D721Med (cell line): ENCODE measurements around the gene C1R.
"Not testable (repeated sequence)": the region's sequence is repeated elsewhere in the genome, so short reads cannot be mapped to it uniquely, and the experiment has no call there.

ENCODE experiments used
- DNase-seq: peaks from one replicate; pipeline ENCODE4 v3.0.0; 2011; ENCODE audit warnings: low spot score; ENCODE audit not compliant: insufficient read length
- FAIRE-seq: peaks from 2 replicates; lab custom pipeline; 2011; peaks lifted over from hg19 to GRCh38; lab: Jason Lieb, UNC
- CTCF ChIP-seq: IDR thresholded peaks from 2 replicates; pipeline ENCODE4 v1.5.1; 2012; ENCODE audit warnings: mild to moderate bottlenecking, control low read depth; ENCODE audit not compliant: insufficient read depth; ENCODE audit errors: missing control alignments

The C1R gene

GRCh38 chr12:7054925-7055324 is 37.3 kb downstream of the C1R start:
- DNase-seq: no peak
- no peak for FAIRE-seq
- TF ChIP-seq CTCF: no peak

- FAIRE-seq, DNase-seq: not testable (repeated sequence)
Measured at GRCh38 chr12:7049973-7050372, 42.3 kb downstream of the C1R start.

- FAIRE-seq, DNase-seq: not testable (repeated sequence)
Measured at GRCh38 chr12:7049445-7049951, 42.7 kb downstream of the C1R start.

GRCh38 chr12:7047306-7047705 is 44.9 kb downstream of the C1R start:
- TF ChIP-seq CTCF: no peak
- no peak for DNase-seq
- no peak for FAIRE-seq

GRCh38 chr12:7046383-7047105 is 45.7 kb downstream of the C1R start:
- FAIRE-seq: no peak
- no peak for TF ChIP-seq CTCF
- no peak for DNase-seq

GRCh38 chr12:7045913-7046312 is 46.3 kb downstream of the C1R start:
- TF ChIP-seq CTCF: no peak
- DNase-seq (no peak), FAIRE-seq (no peak)

GRCh38 chr12:7042842-7043241 is 49.4 kb downstream of the C1R start:
- peak; percentile 38 for TF ChIP-seq CTCF
- FAIRE-seq: no peak
- DNase-seq: no peak

- no peak for FAIRE-seq
- TF ChIP-seq CTCF: no peak
- no peak for DNase-seq
Measured at GRCh38 chr12:7039403-7039802, 52.8 kb downstream of the C1R start.
